Activated T-cell treated with anti-CD3 and anti-CD28 coated beads, Interleukin-2, amount 50 U/mL, for 24 hours (primary cell): ENCODE data around the gene CCDC201.
"Not testable (repeated sequence)": the region's sequence is repeated elsewhere in the genome, so short reads cannot be mapped to it uniquely, and the experiment has no call there.

Experiments used
- DNase-seq: peaks from one replicate; pipeline ENCODE4 v3.0.0-alpha.2; 2020
- H3K27ac Mint-ChIP-seq: 2 replicates; pipeline ENCODE4 v1.8.0; 2020; ENCODE audit warnings: mild to moderate bottlenecking, mixed read lengths
- H3K27me3 Mint-ChIP-seq: 2 replicates; pipeline ENCODE4 v1.8.0; 2020; ENCODE audit warnings: mixed read lengths
- H3K36me3 Mint-ChIP-seq: 2 replicates; pipeline ENCODE4 v1.8.0; 2020; ENCODE audit warnings: low read depth, mixed read lengths
- H3K4me1 Mint-ChIP-seq: 2 replicates; pipeline ENCODE4 v1.8.0; 2020; ENCODE audit warnings: low read depth, mixed read lengths
- H3K4me3 Mint-ChIP-seq: 2 replicates; pipeline ENCODE4 v1.8.0; 2020; ENCODE audit warnings: mild to moderate bottlenecking, moderate library complexity, mixed read lengths
- H3K9me3 Mint-ChIP-seq: 2 replicates; pipeline ENCODE4 v1.8.0; 2020; ENCODE audit warnings: mixed read lengths

CCDC201 gene

GRCh38 chr7:45829846-45830245 is 43.0 kb downstream of the CCDC201 start:
- not testable (repeated sequence) for DNase-seq, H3K27ac Mint-ChIP-seq, H3K4me1 Mint-ChIP-seq, H3K9me3 Mint-ChIP-seq, H3K4me3 Mint-ChIP-seq, H3K36me3 Mint-ChIP-seq, H3K27me3 Mint-ChIP-seq

DNA sequence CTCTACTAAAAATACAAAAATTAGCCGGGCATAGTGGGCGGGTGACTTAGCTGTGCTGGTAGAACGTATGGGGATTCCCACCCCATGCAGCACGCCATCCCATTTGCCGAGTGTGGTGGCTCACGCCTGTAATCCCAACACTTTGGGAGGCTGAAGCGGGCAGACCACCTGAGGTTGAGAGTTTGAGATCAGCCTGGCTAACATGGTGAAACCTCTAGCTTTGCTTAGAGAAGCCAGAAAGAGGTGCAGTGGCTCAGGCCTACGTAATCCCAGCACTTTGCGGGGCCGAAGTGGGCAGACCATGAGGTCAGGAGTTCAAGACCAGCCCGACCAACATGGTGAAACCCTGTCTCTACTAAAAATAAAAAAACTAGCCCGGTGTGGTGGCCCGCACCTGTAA is 45.2 kb downstream of the CCDC201 start:
- H3K27me3 Mint-ChIP-seq, H3K4me1 Mint-ChIP-seq, H3K4me3 Mint-ChIP-seq, H3K36me3 Mint-ChIP-seq, H3K27ac Mint-ChIP-seq, DNase-seq, H3K9me3 Mint-ChIP-seq: not testable (repeated sequence)

GRCh38 chr7:45826550-45826949 is 46.3 kb downstream of the CCDC201 start:
- not testable (repeated sequence) for H3K9me3 Mint-ChIP-seq, H3K27ac Mint-ChIP-seq

GRCh38 chr7:45818763-45819162 is 54.1 kb downstream of the CCDC201 start:
- DNase-seq, H3K27ac Mint-ChIP-seq, H3K4me3 Mint-ChIP-seq, H3K27me3 Mint-ChIP-seq, H3K9me3 Mint-ChIP-seq, H3K4me1 Mint-ChIP-seq, H3K36me3 Mint-ChIP-seq: not testable (repeated sequence)

More at GRCh38 chr7:45826550-45826949, 46.3 kb downstream of the CCDC201 start:
- DNase-seq, H3K27me3 Mint-ChIP-seq, H3K4me1 Mint-ChIP-seq, H3K4me3 Mint-ChIP-seq, H3K36me3 Mint-ChIP-seq: not testable (repeated sequence)

GRCh38 chr7:45817913-45818312 is 55.0 kb downstream of the CCDC201 start:
- not testable (repeated sequence) for H3K4me3 Mint-ChIP-seq, H3K27me3 Mint-ChIP-seq, H3K36me3 Mint-ChIP-seq, DNase-seq, H3K4me1 Mint-ChIP-seq, H3K27ac Mint-ChIP-seq, H3K9me3 Mint-ChIP-seq

DNA sequence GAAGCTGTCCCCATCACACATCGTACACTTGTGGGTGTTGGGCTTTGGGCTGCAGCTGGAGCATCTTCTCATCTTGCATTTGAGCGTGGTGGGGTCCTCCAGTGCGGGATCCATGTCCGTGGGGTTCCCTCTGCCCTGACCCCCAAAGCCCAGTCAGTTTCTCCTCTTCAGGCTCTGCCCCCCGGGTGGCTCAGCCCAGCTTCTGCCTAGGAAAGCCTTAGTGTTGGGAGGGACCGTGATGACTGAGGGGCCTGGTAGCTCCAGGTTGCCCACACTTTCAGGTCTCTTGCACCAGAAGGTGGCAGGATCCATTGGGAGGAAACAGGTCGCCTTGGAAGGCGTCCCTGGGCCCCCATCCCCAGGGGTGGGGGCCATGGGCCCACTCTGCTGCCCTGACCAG is 55.9 kb downstream of the CCDC201 start:
- H3K4me3 Mint-ChIP-seq, H3K36me3 Mint-ChIP-seq, H3K9me3 Mint-ChIP-seq, H3K4me1 Mint-ChIP-seq, H3K27me3 Mint-ChIP-seq, DNase-seq, H3K27ac Mint-ChIP-seq: not testable (repeated sequence)

DNA sequence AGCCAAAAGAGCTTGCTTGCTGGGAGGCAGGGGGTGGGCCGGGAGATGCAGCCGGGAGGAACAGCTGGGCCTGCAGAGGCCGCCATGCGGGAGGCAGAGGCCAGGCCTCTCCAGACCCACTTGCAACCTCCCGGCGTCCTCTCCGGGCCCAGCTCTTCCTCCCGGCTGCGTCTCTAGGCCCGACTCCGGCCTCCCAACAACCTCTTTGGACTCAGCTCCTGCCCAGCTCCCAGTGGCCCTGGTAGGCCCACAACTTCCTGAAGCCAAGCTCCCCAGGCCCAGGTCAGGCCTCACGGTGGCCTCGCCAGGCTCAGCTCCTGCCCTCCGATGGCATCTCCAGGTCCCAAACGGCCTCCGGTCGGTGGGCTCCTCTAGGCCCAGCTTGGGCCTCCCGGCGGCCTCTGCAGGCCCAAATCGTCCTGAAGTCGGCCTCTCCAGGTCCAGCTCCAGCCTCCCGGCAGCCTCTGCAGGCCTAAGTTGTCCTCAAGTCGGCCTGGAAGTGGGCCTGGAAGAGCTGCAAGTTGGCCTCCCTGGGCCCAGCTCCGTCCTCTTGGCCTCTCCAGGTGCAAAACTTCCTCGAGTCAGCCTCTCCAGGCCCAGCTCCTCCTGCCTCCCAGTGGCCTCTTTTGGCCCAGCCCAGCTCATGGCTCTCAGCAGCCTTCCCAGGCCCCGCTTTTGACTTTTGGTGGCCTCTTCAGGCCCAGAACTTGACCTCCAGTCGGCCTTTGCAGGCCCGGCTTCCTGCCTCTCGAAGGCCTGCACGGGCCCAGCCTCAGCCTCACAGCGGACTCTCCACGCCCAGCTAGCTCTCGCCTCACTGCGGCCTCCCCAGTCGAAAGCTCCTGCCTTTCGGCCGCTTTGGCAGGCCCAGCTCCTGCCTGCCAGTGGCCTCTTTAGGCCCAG is 58.4 kb downstream of the CCDC201 start:
- H3K27ac Mint-ChIP-seq, H3K4me3 Mint-ChIP-seq, H3K4me1 Mint-ChIP-seq, DNase-seq, H3K9me3 Mint-ChIP-seq, H3K27me3 Mint-ChIP-seq, H3K36me3 Mint-ChIP-seq: not testable (repeated sequence)

- not testable (repeated sequence) for DNase-seq, H3K27me3 Mint-ChIP-seq, H3K4me3 Mint-ChIP-seq, H3K9me3 Mint-ChIP-seq, H3K27ac Mint-ChIP-seq, H3K4me1 Mint-ChIP-seq, H3K36me3 Mint-ChIP-seq
Observed at GRCh38 chr7:45813771-45814170, 59.1 kb downstream of the CCDC201 start.

DNA sequence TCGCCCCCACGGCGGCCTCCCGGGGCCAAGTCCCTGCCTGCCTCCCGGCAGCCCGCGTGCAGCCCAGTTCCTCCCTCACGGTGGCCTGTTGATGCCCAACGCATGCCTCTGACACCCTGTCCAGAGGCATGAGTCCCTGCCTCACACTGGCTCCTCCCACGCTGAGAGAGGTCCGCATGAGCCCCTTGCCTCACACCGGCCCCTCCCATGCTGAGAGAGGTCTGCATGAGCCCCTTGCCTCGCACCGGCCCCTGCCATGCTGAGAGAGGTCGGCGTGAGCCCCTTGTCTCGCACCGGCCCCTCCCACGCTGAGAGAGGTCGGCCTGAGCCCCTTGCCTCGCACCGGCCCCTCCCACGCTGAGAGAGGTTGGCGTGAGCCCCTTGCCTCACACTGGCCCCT is 59.9 kb downstream of the CCDC201 start:
- peaks cover 2% of the 10 kb centered on the region for H3K36me3 Mint-ChIP-seq
- H3K4me3 Mint-ChIP-seq = no peak overlapping the region
- no peaks in the 10 kb centered on the region for H3K9me3 Mint-ChIP-seq
- no peaks in the 10 kb centered on the region for H3K27me3 Mint-ChIP-seq
- H3K27ac Mint-ChIP-seq = no peak overlapping the region
- DNase-seq = no peak
- no peaks in the 10 kb centered on the region for H3K4me1 Mint-ChIP-seq

- H3K4me3 Mint-ChIP-seq, H3K9me3 Mint-ChIP-seq, H3K27me3 Mint-ChIP-seq, H3K27ac Mint-ChIP-seq, H3K4me1 Mint-ChIP-seq, DNase-seq, H3K36me3 Mint-ChIP-seq: not testable (repeated sequence)
Observed at GRCh38 chr7:45811652-45812234, 61.1 kb downstream of the CCDC201 start.

DNA sequence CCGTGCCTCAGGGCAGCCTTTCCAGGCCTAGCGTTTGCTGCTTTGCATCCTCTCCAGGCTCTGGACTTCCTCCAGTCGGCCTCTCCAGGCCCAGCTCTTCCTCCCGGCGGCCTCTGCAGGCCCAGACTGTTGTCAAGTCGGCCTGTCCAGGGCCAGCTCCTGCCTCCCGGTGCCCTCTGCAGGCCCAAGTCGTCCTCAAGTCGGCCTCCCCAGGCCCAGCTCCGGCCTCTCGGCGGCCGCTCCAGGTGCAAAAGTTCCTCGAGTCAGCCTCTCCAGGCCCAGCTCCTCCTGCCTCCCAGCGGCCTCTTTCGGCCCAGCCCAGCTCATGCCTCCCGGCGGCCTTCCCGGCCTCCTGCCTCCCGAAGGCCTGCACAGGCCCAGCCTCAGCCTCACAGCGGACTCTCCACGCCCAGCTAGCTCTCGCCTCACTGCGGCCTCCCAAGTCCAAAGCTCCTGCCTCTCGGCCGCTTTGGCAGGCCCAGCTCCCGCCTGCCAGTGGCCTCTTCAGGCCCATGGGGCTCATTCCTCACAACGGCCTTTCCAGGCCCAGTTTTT is 62.4 kb downstream of the CCDC201 start:
- DNase-seq, H3K4me3 Mint-ChIP-seq, H3K27ac Mint-ChIP-seq, H3K27me3 Mint-ChIP-seq, H3K36me3 Mint-ChIP-seq, H3K4me1 Mint-ChIP-seq, H3K9me3 Mint-ChIP-seq: not testable (repeated sequence)
